Kasumi-1 (cell line): ENCODE data around the gene SUFU.
A peak's percentile ranks its signal among the peaks of the same experiment; 100 is the strongest.
"Not testable (repeated sequence)": the region's sequence is repeated elsewhere in the genome, so short reads cannot be mapped to it uniquely, and the experiment has no call there.

Experiments used
- DNase-seq, 2 experiments: peaks; one replicate each; lab custom pipeline; 2025; lab: John Stamatoyannopoulos, UW

SUFU gene

DNA sequence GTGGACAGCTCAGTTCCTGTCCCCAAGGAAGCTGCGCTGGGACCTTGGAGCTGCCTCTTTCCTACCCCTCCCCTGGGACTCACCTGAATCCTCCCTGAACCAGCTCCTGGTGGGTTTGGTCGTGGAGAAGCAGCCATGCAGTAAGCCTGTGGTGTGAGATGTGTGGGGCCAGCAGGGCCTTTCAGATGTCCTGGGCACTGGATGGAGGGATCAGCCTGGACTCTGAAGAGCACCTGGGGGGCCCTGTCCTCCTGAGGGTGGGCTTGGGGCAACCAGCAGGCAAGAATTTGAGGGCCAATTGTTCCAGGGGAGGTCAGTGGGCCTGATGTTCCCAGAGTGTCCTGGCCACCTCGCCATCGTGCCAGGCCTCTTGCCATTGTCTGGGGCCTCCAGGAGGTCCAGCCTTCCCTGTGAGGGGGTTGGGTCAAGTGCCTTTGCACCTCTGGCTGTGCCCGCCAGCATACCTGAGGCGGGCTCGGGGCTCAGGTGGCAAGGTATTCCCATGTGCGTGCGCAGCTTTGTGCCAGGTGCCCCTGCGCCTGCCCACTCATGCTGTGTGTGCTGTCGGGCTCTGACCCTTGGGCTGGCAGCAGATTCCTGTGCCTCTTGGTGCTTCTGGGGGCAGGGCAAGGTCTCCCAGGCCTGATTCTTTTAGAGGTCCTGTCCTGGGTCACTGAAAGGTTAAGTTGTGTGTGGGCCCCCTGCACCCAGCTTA, 147.8 kb downstream of the SUFU start:
- DNase-seq, result no peak

GRCh38 chr10:102652170-102652916, 148.6 kb downstream of the SUFU start:
- DNase-seq, result peak; percentile 62 to 63

- no peak for DNase-seq
These were observed 149.3 kb downstream of the SUFU start for GRCh38 chr10:102653060-102653459.

GRCh38 chr10:102654566-102654965, 150.8 kb downstream of the SUFU start:
- DNase-seq, result no peak

DNA sequence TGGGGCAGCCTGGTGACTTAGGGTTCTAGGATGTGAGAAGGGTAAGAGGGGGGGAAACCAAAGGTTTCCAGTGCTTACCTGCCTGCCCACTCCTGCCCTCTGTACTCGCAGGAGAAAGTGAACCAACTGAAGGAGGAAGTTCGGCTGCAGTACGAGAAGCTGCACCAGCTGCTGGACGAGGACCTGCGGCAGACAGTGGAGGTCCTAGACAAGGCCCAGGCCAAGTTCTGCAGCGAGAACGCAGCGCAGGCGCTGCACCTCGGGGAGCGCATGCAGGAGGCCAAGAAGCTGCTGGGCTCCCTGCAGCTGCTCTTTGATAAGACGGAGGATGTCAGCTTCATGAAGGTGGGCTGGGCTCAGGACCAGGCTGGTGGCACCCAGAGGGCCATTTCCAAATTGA, 151.2 kb downstream of the SUFU start:
- DNase-seq, result no peak

GRCh38 chr10:102656026-102656425, 152.3 kb downstream of the SUFU start:
- DNase-seq, result no peak

GRCh38 chr10:102656791-102657371, 153.1 kb downstream of the SUFU start:
- DNase-seq, result no peak

DNA sequence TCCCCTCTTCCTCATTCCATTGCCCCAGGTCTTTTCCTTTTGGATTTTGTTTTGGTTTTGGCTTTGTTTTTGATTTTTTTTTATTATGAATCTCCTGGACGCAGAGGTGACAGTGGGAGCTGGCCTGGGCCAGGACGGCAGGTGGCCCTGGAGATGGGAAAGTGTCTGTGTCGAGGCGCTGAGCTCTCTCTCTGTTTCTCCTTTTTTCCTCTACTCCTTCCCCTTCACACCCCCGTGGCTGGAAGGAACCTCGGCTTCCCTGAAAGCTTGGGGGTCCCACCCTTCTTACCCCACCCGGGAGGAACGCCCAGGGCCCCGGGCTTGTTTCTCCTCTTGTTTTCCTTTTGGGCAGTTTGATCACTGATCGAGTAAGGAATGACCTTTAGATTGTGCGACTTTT, 153.7 kb downstream of the SUFU start:
- no peak for DNase-seq

- DNase-seq, result no peak
These were observed 154.4 kb downstream of the SUFU start for GRCh38 chr10:102657984-102658724.

GRCh38 chr10:102658802-102659201, 155.0 kb downstream of the SUFU start:
- DNase-seq, result no peak

GRCh38 chr10:102660888-102661657, 157.3 kb downstream of the SUFU start:
- DNase-seq, result peak; percentile 70 to 86

GRCh38 chr10:102661658-102662028, 157.9 kb downstream of the SUFU start:
- DNase-seq, result peak in 1 of 2 experiments; percentile 55

DNA sequence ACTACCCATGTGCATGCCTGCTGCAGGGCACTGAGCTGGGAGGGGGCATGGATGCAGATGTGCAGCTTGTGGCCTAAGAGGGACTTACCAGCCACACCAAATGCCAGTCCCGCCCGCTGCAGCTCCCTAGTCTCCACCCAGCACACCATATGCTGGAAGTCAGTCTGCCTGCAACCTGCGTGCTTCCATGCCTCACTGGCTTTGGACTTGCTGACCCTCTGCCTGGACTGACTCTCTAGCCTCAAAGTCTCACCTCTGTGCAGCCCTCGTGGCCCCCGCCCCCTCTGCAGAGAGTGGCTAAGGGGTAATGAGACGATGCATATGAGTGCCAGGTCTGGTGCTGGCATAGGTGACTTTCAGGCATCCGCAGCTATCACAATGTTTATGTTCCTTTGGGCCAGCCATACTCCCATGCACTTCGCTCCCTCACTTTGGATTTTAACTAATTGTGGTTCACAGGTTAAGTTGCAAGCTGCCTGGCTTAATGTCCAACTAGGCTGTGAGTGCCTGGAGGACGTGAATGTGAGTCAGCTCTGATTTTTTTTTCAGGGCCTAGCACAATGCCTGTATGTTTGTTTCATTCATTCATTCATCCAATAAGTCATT, 162.2 kb downstream of the SUFU start:
- DNase-seq, result no peak

DNA sequence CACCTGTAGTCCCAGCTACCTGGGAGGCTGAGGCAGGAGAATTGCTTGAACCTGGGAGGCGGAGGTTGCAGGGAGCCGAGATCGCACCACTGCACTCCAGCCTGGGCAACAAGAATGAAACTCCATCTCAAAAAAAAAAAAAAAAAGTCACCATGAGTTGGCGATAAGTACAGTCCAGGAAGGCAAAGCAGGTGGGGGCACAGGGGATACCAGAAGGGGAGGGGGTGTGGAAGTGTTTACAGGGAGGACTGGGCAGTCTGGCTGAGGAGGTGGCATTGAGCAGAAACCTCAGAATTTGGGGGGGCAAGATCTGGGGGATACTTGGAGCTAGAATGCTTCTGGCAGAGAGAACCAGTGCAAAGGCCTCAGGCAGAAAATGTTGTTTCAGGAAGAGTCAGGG, 163.6 kb downstream of the SUFU start:
- DNase-seq, result not testable (repeated sequence)

DNA sequence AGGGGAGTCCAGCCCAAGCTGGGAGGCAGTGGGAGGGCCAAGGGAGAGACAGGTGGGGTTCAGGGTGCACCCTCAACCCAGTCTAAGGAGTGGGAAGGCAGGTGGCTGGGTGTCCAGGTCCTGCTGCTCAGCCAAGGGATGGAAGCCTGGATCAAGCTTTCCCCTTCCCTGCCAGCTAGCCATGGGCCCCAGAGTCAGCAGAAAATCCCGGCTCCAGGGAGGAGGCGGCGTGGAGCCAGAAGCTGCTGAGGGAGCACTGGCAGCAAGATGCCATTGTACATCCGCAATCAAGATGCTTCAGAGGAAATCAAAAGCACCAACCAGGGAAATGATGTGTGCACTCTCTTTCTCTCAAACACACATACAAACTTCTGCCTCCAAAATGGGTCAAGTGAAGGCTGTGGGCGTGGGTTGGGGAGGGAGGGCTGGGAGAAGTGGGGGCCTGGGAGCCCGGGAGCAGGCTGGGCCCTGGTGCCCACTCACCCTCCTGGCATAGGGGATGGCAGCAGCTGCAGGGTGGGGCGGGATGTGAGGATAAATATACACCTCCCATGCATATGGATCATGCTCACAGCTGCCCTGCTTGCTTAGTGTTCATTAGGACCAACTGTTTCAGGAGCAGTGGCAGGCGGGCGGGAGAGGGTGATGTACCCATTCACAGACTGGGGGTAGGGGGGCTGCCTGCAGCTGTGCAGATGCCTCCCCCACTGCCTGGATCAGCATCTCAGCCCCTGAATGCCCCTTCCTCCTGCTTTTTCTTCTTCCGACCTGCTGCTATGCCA, 164.7 kb downstream of the SUFU start:
- no peak for DNase-seq

DNA sequence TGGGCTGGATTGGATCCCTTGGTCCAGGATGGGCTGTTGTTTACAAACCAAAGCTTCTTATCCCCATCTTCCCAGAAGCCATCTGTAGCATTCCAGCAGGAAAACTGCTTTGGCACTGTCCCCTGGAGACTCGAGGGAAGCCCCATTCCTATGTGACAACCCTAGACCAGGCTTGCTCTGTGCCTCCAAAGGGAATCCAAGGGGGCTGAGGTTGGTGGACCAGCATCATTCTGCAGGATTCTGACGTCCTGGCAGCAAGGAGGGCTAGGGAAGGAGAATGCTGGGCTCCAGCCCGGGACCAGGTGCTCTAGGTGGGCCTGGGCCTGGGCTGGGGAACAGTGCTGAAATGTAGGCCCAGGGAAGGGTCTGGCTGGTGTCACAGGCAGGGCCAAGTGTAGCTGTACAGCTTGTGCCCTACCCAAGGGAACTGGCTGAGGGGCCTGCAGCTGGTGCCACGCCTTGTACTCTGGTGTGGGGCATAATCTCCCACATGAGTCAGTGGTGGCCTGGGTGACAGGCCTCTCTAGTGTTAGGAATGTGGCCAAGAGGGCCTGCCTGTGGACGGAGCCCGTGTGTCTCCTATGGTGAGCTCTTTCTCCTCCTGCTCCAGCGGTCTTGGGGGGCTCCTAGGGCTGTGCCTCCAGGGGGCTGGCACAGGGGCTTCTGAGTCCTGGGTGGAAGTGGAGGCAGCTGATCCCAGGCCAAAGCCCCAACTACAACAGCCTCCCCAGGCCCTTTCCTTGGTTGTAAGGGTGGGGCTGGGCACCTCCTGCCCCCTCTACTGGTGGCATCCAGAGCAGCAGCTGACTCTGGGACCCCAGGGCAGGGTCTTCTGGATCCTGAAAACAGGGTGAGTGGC, 165.7 kb downstream of the SUFU start:
- peak in 1 of 2 experiments; percentile 23 for DNase-seq

- no peak for DNase-seq
These were observed 166.4 kb downstream of the SUFU start for GRCh38 chr10:102670065-102670670.

GRCh38 chr10:102670871-102671434, 167.2 kb downstream of the SUFU start:
- DNase-seq, result no peak
